Measurements from ENCODE around the gene OR6C2. TPM values are rescaled to one million over a fixed set of nuclear protein-coding genes. Genes with fewer than 3 reads are reported as not detected.
"Not testable (repeated sequence)": the region's sequence is repeated elsewhere in the genome, so short reads cannot be mapped to it uniquely, and the experiment has no call there.

The OR6C2 gene
- total RNA-seq, 6 experiments from 2014 or later = not detected

DNA sequence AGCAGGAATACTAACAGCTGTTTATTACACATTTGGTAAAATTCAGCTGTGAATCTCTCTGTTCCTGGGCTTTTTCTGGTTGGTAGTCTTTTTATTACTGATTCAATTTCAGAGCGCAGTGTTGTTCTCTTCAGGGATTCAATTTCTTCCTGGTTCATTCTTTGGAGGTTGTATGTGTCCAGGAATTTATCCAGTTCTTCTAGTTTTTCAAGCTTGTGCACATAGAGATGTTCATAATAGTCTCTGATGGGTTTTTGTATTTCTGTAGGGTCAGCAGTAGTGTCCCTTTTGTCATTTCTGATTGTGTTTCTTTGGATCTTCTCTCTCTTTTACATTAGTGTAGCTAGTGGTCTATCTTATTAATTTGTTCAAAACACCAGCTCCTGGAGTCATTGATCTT lies 26.9 kb upstream of the OR6C2 start:
- DNase-seq = no peak
- no peaks in the 10 kb centered on the region for H3K4me1 Mint-ChIP-seq (ENCODE audit: low read depth)
- TF ChIP-seq, protein P1, sequence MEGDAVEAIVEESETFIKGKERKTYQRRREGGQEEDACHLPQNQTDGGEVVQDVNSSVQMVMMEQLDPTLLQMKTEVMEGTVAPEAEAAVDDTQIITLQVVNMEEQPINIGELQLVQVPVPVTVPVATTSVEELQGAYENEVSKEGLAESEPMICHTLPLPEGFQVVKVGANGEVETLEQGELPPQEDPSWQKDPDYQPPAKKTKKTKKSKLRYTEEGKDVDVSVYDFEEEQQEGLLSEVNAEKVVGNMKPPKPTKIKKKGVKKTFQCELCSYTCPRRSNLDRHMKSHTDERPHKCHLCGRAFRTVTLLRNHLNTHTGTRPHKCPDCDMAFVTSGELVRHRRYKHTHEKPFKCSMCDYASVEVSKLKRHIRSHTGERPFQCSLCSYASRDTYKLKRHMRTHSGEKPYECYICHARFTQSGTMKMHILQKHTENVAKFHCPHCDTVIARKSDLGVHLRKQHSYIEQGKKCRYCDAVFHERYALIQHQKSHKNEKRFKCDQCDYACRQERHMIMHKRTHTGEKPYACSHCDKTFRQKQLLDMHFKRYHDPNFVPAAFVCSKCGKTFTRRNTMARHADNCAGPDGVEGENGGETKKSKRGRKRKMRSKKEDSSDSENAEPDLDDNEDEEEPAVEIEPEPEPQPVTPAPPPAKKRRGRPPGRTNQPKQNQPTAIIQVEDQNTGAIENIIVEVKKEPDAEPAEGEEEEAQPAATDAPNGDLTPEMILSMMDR (IDR thresholded peaks at IDR 0.05) = no peak

DNA sequence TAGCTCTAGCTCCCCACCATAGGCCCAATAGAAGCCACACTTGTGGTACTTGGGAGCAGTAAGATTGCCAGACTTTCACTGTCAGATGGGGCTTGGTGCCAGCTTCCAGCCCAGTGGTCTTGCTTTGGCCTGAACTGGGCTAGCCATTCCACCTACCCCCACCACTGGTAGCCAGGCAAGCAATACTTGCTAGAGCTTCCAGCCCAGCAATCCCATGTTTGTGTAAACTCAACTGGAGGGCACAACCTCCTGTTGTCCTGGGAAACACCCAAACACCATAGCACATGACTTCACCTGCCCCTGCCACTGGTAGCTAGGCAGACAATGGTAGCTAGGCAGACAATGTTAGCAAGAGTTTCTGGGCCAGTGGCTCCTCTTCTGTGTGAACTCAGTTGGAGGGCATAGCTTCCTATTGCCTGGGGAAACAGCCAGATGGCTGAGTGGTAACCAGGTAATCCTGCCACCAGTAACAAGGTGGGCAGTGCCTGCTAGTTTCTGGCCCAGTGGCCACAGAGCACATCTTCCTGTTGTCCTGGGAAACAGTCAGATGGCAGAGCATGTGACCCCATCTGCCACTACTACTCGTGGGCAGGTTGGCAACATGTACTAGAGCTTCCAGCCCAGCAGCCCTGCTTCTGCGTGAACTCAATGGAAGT lies 23.4 kb upstream of the OR6C2 start:
- TF ChIP-seq, protein P1 (IDR thresholded peaks at IDR 0.05) = no peak
- DNase-seq = no peak
- H3K9me3 Mint-ChIP-seq = peaks cover 19% of the 10 kb centered on the region
- H3K27me3 Mint-ChIP-seq (ENCODE audit: insufficient read depth) = no peaks in the 10 kb centered on the region
- H3K4me3 Mint-ChIP-seq = no peak overlapping the region
- no peaks in the 10 kb centered on the region for H3K4me1 Mint-ChIP-seq (ENCODE audit: low read depth)
- H3K27ac Mint-ChIP-seq = no peak overlapping the region
- no peaks in the 10 kb centered on the region for H3K36me3 Mint-ChIP-seq (ENCODE audit: low read depth)

More for the DNA sequence above, 26.9 kb upstream of the OR6C2 start:
- Mint-ChIP-seq H3K9me3 (peaks cover 23% of the 10 kb centered on the region), H3K27me3 (ENCODE audit: insufficient read depth) (no peaks in the 10 kb centered on the region), H3K36me3 (ENCODE audit: low read depth) (no peaks in the 10 kb centered on the region), H3K27ac (no peak overlapping the region), H3K4me3 (no peak overlapping the region)

DNA sequence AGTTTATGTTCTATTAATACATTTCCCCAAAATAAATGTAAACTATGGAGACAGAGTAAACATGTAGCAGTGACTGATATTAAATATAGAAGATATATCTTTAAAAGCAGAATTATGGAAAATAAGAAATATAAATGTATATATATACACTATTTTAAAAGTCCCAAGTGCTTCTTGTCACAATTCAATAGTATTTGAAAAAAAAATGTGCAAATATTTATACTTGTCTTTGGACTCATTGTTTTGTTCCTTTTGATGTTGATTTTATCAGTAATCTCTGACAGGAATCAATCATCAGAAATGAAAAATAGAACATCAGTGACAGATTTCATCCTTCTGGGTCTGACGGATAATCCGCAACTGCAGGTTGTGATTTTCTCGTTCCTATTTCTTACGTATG lies 17.9 kb upstream of the OR6C2 start, which contains the start of gene OR6C76:
Gene OR6C76 (plus strand): TSS at position 301 of the 400 bp plus-strand sequence. CDS start 0 bp downstream, at position 301.
- no peaks in the 10 kb centered on the region for H3K4me1 Mint-ChIP-seq (ENCODE audit: low read depth)
- TF ChIP-seq, protein P1 (IDR thresholded peaks at IDR 0.05) = no peak

DNA sequence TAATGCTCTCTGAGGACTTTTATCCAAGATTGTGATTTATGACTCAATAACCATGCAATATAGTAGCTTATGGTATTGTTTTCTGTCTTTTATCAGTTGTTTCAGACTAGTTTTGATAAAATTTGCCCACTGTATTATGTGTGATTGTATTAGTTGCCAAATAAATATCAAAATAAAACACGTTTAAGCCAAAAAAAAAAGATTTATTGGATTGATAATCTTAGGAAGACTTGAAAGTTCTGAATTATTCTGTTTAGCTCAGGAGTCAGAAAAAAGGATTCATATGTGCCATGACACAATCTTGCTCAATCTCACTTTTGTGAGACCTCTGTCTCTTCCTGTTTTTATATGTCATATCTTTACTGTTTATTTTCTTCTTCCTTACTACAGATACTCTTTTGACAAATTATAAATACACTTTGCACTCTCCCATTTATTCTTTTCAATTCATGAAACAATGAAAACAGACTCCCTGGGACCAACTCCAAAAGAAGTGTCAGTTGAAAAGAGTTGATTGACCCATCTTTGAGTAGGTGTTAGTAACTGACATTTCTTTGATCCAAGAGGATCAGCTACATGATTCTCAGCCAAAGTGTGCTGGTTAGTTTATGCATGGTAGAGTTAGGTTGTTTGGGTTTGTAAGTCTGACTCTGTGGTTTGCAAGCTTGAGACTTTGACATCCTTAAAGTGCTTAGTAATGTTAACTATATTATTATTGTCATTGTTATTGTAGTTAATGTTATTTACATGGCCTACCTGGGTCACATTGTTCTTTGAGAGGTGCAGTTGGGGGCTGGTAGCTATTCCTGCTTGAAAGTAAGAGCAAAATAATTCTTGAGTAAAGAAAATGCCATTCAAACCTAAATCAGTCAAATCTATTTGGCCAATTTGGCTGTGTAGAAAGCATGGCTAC lies 15.3 kb upstream of the OR6C2 start:
- H3K27ac Mint-ChIP-seq = no peak overlapping the region
- TF ChIP-seq, protein P1 (IDR thresholded peaks at IDR 0.05) = no peak

More for the DNA sequence above, 17.9 kb upstream of the OR6C2 start, which contains the start of gene OR6C76:
- Mint-ChIP-seq H3K27me3 (ENCODE audit: insufficient read depth) (no peaks in the 10 kb centered on the region), H3K9me3 (peaks cover 19% of the 10 kb centered on the region), H3K4me3 (no peak within 1 kb of the TSS), H3K27ac (no peak within 1 kb of the TSS), H3K36me3 (ENCODE audit: low read depth) (no peaks in the 10 kb centered on the region)
- DNase-seq = no peak

DNA sequence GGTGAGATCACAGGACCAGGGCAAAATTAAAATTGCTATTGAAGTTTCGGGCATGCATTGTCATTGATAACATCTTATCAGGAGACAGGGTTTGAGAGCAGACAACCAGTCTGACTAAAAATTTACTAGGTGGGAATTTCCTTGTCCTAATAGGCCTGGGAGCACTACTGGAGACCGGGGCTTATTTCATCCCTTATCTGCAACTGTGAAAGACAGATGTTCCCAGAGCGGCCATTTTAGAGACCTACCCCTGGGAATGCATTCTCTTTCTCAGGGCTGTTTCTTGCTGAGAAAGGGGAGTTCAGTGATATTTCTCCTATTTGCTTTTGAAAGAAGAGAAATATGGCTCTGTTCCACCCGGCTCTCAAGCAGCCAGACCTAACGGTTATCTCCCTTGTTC lies 2.6 kb upstream of the OR6C2 start:
- H3K4me1 Mint-ChIP-seq (ENCODE audit: low read depth); H3K36me3 Mint-ChIP-seq (ENCODE audit: low read depth); H3K27me3 Mint-ChIP-seq (ENCODE audit: insufficient read depth); H3K4me3 Mint-ChIP-seq; DNase-seq; H3K27ac Mint-ChIP-seq: not testable (repeated sequence)
- peaks cover 30% of the 10 kb centered on the region for H3K9me3 Mint-ChIP-seq

More for the DNA sequence above, 15.3 kb upstream of the OR6C2 start:
- Mint-ChIP-seq H3K9me3 (peaks cover 27% of the 10 kb centered on the region), H3K4me1 (ENCODE audit: low read depth) (no peaks in the 10 kb centered on the region), H3K4me3 (no peak overlapping the region), H3K36me3 (ENCODE audit: low read depth) (0 out of 2 replicates have a peak, but pooled peaks cover 4% of the 10 kb centered on the region), H3K27me3 (ENCODE audit: insufficient read depth) (no peaks in the 10 kb centered on the region)
- no peak for DNase-seq

DNA sequence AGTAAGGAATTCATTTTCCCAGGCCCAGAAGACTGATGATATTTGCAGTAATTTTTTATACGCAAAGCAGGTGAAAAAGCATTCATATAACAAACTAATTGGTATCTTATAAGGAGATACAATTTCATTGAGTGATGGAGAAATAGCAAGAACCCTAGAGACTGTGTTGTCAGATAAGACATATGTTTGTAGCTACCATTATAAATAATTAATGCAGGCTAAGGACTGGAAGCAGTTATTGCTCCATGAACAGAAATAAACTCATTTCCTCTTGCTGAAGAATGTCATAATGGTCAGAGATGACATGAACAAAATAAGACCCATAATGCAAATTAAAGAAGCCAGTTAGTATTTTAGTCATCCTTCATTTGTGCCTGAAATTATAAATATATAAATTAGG lies 1.5 kb downstream of the OR6C2 start:
- Mint-ChIP-seq H3K27ac (no peak overlapping the region), H3K9me3 (peaks cover 27% of the 10 kb centered on the region)

More for the DNA sequence above, 1.5 kb downstream of the OR6C2 start:
- TF ChIP-seq, protein P1 (IDR thresholded peaks at IDR 0.05) = no peak
- Mint-ChIP-seq H3K4me1 (ENCODE audit: low read depth) (no peaks in the 10 kb centered on the region), H3K4me3 (no peak overlapping the region), H3K36me3 (ENCODE audit: low read depth) (no peaks in the 10 kb centered on the region), H3K27me3 (ENCODE audit: insufficient read depth) (no peaks in the 10 kb centered on the region)
- DNase-seq = no peak

Data from HFFc6 (cell line).